Tibial nerve (tissue), 4 donors: ENCODE measurements around the gene LRRC4B. TPM values are rescaled to one million over a fixed set of nuclear protein-coding genes. Genes with fewer than 3 reads are reported as not detected.
A peak's percentile ranks its signal among the peaks of the same experiment; 100 is the strongest.

ENCODE experiments used
- DNase-seq, 2 donors: peaks; one replicate each; pipeline ENCODE4 v3.0.0-alpha.2; 2019; ENCODE audit warnings: low spot score in 2 of 2
- H3K27ac ChIP-seq, 4 donors: fragments of 200-600 bp; sonication (generic) in 3 of 4; one replicate each; pipeline ENCODE4 v1.5.1; 2017 to 2019; ENCODE audit warnings: mild to moderate bottlenecking in 1 of 4
- H3K27me3 ChIP-seq, 2 donors: fragments of 200-600 bp; sonication (generic) in 1 of 2; one replicate each; pipeline versions ENCODE4 v1.5.1 to v1.6.0; 2017 to 2019
- H3K36me3 ChIP-seq, 3 donors: fragments of 200-600 bp; sonication (generic); one replicate each; pipeline ENCODE4 v1.5.1; 2018 to 2019
- H3K4me1 ChIP-seq, 4 donors: fragments of 200-600 bp; sonication (generic) in 3 of 4; one replicate each; pipeline ENCODE4 v1.5.1; 2017 to 2019
- H3K4me3 ChIP-seq, 4 donors: fragments of 200-600 bp; sonication (generic) in 3 of 4; one replicate each; pipeline ENCODE4 v1.5.1; 2017 to 2019; ENCODE audit warnings: mild to moderate bottlenecking in 1 of 4, moderate library complexity in 1 of 4
- H3K9me3 ChIP-seq, 4 donors: fragments of 200-600 bp; sonication (generic) in 3 of 4; one replicate each; pipeline ENCODE4 v1.5.1; 2017 to 2019
- CTCF ChIP-seq, 5 experiments: fragments of 200-600 bp in 3 of 5; fragments of 450-650 bp in 2 of 5; sonication (generic) in 3 of 5; IDR thresholded peaks; one replicate each; pipeline ENCODE4 v1.5.1; 2016 to 2019; ENCODE audit warnings: antibody characterized with exemption in 5 of 5, mild to moderate bottlenecking in 3 of 5, moderate library complexity in 2 of 5
- EP300 ChIP-seq, 2 donors: sonication (generic); formaldehyde crosslinking; IDR thresholded peaks; one replicate each; pipeline ENCODE4 v1.6.1; 2017; ENCODE audit warnings: antibody characterized with exemption in 2 of 2, mild to moderate bottlenecking in 1 of 2
- POLR2A ChIP-seq, 2 donors: fragments of 450-650 bp; IDR thresholded peaks; one replicate each; pipeline ENCODE4 v1.6.1; 2017; ENCODE audit warnings: antibody characterized with exemption in 2 of 2, mild to moderate bottlenecking in 2 of 2, moderate library complexity in 2 of 2
- WGBS, 2 donors: methylation state at CpG; one replicate each; pipeline ENCODE4 v1.1.5; 2018; 5-methylcytosine and 5-hydroxymethylcytosine counted together
- total RNA-seq, 4 donors: library from RNA; depleted of rRNA; stranded (reverse); fragments of >200 nt; gene quantifications; one replicate each; pipeline ENCODE4 v1.1.0, GENCODE V29; 2016

LRRC4B gene
- total RNA-seq, 4 donors from 2014 or later: 1.0 to 3.7 (median 2.8) TPM

GRCh38 chr19:50512999-50513745 is 55.1 kb downstream of the LRRC4B start:
- no peak for TF ChIP-seq EP300 (IDR thresholded peaks at IDR 0.05)
- no peak for TF ChIP-seq CTCF (IDR thresholded peaks at IDR 0.05)
- no peak for TF ChIP-seq POLR2A (IDR thresholded peaks at IDR 0.05)

DNA sequence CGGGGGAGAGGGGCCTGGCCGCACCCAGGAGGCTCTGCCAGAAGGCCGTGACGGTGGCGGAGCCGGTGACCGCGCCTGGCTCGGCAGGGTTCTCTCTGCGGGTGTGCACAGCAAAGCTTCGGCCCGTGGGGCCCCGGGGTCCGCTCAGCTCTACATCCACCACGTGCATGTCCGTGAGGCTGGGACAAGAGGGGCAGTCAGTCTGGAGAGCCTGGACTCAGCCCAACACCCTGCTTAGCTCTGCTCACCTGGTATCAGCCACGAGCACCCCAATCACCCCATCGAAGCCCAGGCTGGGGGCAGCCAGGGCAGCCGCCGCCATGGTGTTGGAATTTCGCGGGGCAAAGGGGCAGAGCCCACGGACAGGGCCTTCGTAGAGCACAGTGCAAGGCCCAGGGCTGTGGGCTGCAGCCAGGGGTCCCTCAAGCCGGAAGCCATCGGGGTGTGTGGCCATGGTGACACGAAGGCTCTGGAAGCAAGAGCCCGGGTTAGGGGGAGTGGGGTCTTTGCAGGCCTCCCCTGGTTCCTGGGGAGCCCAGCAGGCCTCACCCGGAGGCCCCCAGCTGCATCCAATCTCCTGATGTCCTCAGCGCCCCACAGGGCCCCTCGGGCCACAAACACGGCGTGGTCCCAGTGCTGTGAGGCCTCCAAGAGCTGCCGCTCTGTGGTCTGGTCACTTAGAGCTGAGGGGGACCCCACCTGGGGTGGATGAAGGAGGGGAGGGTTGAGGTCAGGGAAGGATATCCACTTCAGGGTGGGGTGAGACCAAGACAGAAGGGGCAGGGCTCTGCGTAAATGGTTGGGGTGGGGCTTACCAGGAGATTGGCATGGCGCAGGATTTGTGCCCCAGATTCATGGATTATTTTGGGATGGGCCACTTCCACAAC is 55.9 kb downstream of the LRRC4B start:
- TF ChIP-seq POLR2A (IDR thresholded peaks at IDR 0.05) (no peak), CTCF (IDR thresholded peaks at IDR 0.05) (no peak), EP300 (IDR thresholded peaks at IDR 0.05) (no peak)
- peak overlapping the region in 2 of 4 donors; percentile 90 to 92 for H3K27ac ChIP-seq
- H3K27me3 ChIP-seq: no peaks in the 10 kb centered on the region
- peaks cover 0 to 34% (median 10%) of the 10 kb centered on the region in 4 donors for H3K4me1 ChIP-seq
- WGBS, 2 donors: 85 to 88% methylated on average over 26 to 36 of the region's 36 CpGs
- H3K4me3 ChIP-seq: peak overlapping the region in 1 of 4 donors; percentile 92
- no peaks in the 10 kb centered on the region for H3K9me3 ChIP-seq
- no peak for DNase-seq
- peaks cover 0 to 8% (median 0%) of the 10 kb centered on the region in 3 donors for H3K36me3 ChIP-seq

More at GRCh38 chr19:50512999-50513745, 55.1 kb downstream of the LRRC4B start:
- no peak for DNase-seq
- Histone ChIP-seq H3K9me3 (no peaks in the 10 kb centered on the region), H3K4me1 (peaks cover 0 to 34% (median 10%) of the 10 kb centered on the region in 4 donors), H3K27me3 (no peaks in the 10 kb centered on the region), H3K36me3 (peaks cover 0 to 7% (median 0%) of the 10 kb centered on the region in 3 donors), H3K4me3 (no peak overlapping the region), H3K27ac (no peak overlapping the region)
- WGBS, 2 donors: 53 to 55% methylated on average over 12 of the region's 12 CpGs

- Histone ChIP-seq H3K36me3 (peaks cover 0 to 10% (median 0%) of the 10 kb centered on the region in 3 donors), H3K9me3 (no peaks in the 10 kb centered on the region), H3K27ac (peak within 1 kb of the TSS; percentile 49 to 92 (median 88)), H3K4me3 (peak within 1 kb of the TSS; percentile 60 to 92 (median 75)), H3K4me1 (peaks cover 0 to 34% (median 10%) of the 10 kb centered on the region in 4 donors), H3K27me3 (no peaks in the 10 kb centered on the region)
- peak; percentile 12 to 57 for TF ChIP-seq POLR2A (IDR thresholded peaks at IDR 0.05)
- peak in 2 of 5 experiments; percentile 22 to 54 for TF ChIP-seq CTCF (IDR thresholded peaks at IDR 0.05)
- TF ChIP-seq EP300 (IDR thresholded peaks at IDR 0.05): peak; percentile 93 to 97
- WGBS, 2 donors: 1 to 2% methylated on average over 51 to 69 of the region's 69 CpGs
- DNase-seq: peak; percentile 97 to 98
Observed at GRCh38 chr19:50511069-50511822, 57.0 kb downstream of the LRRC4B start, which contains the start of gene JOSD2. Gene JOSD2, minus strand, starts transcription at chr19:50511191. Its CDS starts 760 bp downstream, at chr19:50510431.

GRCh38 chr19:50510700-50511068 is 57.6 kb downstream of the LRRC4B start:
- peaks cover 0 to 34% (median 10%) of the 10 kb centered on the region in 4 donors for H3K4me1 ChIP-seq
- peaks cover 0 to 16% (median 0%) of the 10 kb centered on the region in 3 donors for H3K36me3 ChIP-seq
- DNase-seq: no peak
- H3K27ac ChIP-seq: peak overlapping the region; percentile 49 to 92 (median 88)
- no peaks in the 10 kb centered on the region for H3K27me3 ChIP-seq
- 7% methylated on average over 10 of the region's 10 CpGs for WGBS, 2 donors
- no peaks in the 10 kb centered on the region for H3K9me3 ChIP-seq
- peak overlapping the region; percentile 60 to 92 (median 75) for H3K4me3 ChIP-seq
- TF ChIP-seq CTCF (IDR thresholded peaks at IDR 0.05): no peak
- TF ChIP-seq EP300 (IDR thresholded peaks at IDR 0.05): no peak
- TF ChIP-seq POLR2A (IDR thresholded peaks at IDR 0.05): no peak
